Activated T-helper 17 cell treated with anti-CD3 and anti-CD28 coated beads, Interleukin-2, amount 50 U/mL, for 72 hours (primary cell): Measurements from ENCODE around the gene NCKAP5. TPM values are rescaled to one million over a fixed set of nuclear protein-coding genes. Genes with fewer than 3 reads are reported as not detected.
A peak's percentile ranks its signal among the peaks of the same experiment; 100 is the strongest.

Experiments used
- ATAC-seq: fragments of 150-1000 bp; cut with Tn5 transposase; replicated peaks from 2 replicates; pipeline ENCODE4 v1.10.0; 2021; ENCODE audit warnings: mild to moderate bottlenecking, moderate library complexity
- H3K27ac Mint-ChIP-seq: one replicate; pipeline ENCODE4 v1.8.0; 2022; ENCODE audit warnings: mixed read lengths
- H3K27me3 Mint-ChIP-seq: one replicate; pipeline ENCODE4 v1.8.0; 2022; ENCODE audit warnings: mixed read lengths
- H3K36me3 Mint-ChIP-seq: one replicate; pipeline ENCODE4 v1.8.0; 2022; ENCODE audit warnings: low read depth, mild to moderate bottlenecking, mixed read lengths
- H3K4me1 Mint-ChIP-seq: one replicate; pipeline ENCODE4 v1.8.0; 2022; ENCODE audit warnings: mixed read lengths
- H3K4me3 Mint-ChIP-seq: one replicate; pipeline ENCODE4 v1.8.0; 2022; ENCODE audit warnings: mild to moderate bottlenecking, mixed read lengths
- H3K9me3 Mint-ChIP-seq: one replicate; pipeline ENCODE4 v1.8.0; 2022; ENCODE audit warnings: mixed read lengths
- total RNA-seq, 2 donors: library from RNA; stranded (reverse); gene quantifications; one replicate each; pipeline ENCODE4 v1.2.3, GENCODE V29; 2022

The NCKAP5 gene
- total RNA-seq, 2 donors from 2014 or later = not detected

DNA sequence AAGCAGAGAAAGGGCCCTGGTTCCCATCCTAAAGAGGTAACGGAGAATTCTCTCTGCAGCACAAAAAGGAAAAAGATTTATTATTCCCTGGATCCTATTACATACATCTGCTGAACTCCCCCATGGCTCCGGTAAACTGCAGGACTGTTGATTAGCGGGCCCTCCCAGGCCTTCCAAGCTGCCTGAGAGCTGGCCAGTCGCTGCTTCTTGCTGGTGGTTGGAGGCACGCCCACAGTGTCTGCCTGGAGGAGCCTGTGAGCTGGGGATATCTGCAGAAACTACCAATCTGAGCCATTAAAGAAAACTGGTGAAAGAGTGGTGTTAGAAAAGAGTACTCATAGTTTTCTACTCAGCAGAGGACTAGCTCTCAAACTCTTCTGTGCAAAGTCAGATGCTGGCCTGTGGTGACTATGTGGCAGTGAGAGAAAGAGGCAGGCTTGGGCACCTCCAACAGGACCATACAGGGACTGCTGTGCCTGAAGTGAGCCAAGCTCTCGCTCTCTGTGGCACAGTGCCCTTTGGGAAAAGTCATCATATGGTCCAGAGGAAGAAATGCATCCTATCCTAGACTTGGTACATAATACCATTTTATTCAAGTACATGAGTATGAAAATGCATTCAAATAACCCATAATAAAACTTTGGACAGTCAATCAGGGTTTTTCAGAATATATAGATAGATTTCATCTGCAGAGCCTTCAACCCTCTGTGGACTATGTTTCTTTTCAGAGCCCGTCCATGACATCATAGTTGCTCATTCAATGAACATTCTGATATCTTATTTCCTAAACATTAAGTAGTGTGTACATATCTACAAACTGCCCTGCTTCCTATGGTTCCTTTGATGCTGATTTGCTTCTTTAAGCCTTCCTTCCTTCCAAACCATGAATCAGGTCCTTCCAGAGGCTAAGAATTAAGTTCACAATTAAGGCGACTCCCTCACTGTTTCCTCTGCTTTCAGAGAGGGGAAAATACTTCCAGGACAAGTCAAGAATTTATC, 656.2 kb downstream of the NCKAP5 start:
- no peak for ATAC-seq
- Mint-ChIP-seq H3K27ac (no peak overlapping the region), H3K9me3 (peaks cover 4% of the 10 kb centered on the region), H3K4me3 (no peak overlapping the region), H3K27me3 (no peaks in the 10 kb centered on the region), H3K4me1 (no peaks in the 10 kb centered on the region), H3K36me3 (no peaks in the 10 kb centered on the region)

DNA sequence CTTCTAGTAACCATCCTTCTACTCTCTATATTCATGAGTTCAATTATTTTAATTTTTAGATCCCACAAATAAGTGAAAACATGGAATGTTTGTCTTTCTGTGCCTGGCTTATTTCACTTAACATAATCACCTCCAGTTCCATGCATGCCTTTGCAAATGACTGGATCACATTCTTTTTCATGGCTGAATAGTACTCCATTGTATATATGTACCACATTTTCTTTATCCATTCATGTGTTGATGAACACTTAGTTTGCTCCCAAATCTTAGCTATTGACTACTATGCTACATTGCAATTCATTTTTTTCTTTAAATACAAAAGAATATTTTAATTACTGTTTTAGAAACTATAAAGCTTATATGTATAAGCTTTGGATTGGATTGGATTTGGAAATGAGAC, 657.8 kb downstream of the NCKAP5 start:
- no peak for ATAC-seq
- H3K9me3 Mint-ChIP-seq = peaks cover 7% of the 10 kb centered on the region
- H3K27me3 Mint-ChIP-seq = no peaks in the 10 kb centered on the region
- H3K4me1 Mint-ChIP-seq = no peaks in the 10 kb centered on the region
- no peak overlapping the region for H3K4me3 Mint-ChIP-seq
- H3K36me3 Mint-ChIP-seq = no peaks in the 10 kb centered on the region
- no peak overlapping the region for H3K27ac Mint-ChIP-seq

DNA sequence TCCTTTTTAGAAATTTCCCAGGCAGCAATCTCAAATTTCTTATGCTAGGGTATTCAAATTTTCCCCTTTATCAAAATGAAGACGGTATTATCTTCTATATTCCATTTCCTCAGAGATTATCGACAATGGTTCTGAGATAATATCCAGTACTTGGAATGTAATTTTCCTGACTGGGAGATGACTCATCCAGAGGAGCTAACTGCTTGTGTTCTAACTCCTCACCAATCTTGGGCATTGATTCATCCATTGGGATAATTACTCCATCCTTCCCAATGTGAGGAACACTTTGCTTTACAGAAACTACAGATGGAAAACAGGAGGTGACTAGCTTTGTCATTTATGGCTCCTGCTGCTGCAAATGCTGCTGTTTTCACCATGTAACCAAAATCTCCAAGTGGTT, 658.8 kb downstream of the NCKAP5 start:
- H3K36me3 Mint-ChIP-seq = no peaks in the 10 kb centered on the region
- no peak overlapping the region for H3K27ac Mint-ChIP-seq
- ATAC-seq = no peak
- H3K4me3 Mint-ChIP-seq = no peak overlapping the region
- H3K27me3 Mint-ChIP-seq = no peaks in the 10 kb centered on the region
- H3K4me1 Mint-ChIP-seq = no peaks in the 10 kb centered on the region
- H3K9me3 Mint-ChIP-seq = peaks cover 7% of the 10 kb centered on the region

DNA sequence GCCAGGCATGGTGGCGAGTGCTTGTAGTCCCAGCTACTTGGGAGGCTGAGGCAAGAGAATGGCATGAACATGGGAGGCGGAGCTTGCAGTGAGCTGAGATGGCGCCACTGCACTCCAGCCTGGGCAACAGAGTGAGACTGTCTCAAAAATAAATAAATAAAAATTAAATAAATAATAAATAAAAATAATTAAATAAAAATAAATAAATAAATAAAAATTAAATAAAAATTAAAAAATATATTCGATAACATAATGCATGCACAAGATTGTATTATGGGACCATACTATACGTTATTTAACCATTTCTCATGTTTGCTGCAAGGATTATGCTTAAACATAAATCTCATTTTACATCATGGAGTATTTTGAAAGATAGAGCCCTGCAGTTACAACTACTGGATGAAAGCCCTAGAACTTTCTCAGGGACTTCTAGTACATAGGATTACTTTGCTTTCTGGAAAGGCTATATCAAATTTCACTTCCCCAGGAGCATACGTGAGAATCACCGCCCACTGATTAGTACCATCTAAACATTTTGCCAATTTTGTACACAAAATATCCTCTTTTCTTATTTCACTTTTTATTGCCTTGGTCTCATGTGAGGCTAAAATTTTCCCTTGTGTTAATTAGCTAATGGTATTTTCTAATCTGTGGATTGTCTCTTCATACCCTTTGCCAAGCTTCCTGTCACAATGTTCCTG, 664.0 kb downstream of the NCKAP5 start:
- H3K36me3 Mint-ChIP-seq = no peaks in the 10 kb centered on the region
- ATAC-seq = no peak
- H3K27me3 Mint-ChIP-seq = no peaks in the 10 kb centered on the region
- no peak overlapping the region for H3K4me3 Mint-ChIP-seq
- no peak overlapping the region for H3K27ac Mint-ChIP-seq
- H3K4me1 Mint-ChIP-seq = no peaks in the 10 kb centered on the region
- peaks cover 3% of the 10 kb centered on the region for H3K9me3 Mint-ChIP-seq

DNA sequence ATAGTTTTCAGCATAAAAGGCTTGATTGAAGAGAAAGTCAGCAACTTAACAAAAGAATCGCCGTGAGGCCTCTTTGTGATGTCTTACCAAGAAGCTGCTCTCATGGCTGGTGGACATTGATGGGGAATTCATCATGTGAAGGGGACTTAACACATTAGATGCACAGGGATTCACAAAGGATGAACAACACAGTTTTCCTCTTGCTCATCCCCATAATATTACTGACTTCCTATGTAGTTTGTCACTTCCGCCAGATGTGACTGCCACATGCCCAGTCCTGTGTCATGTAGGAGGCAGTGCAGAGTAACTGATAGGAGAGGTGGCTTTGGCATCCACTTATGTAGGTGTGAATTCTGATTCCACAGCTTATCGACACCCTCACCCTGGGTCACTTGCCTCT, 665.6 kb downstream of the NCKAP5 start:
- Mint-ChIP-seq H3K27ac (no peak overlapping the region), H3K4me1 (no peaks in the 10 kb centered on the region), H3K27me3 (no peaks in the 10 kb centered on the region), H3K4me3 (no peak overlapping the region), H3K9me3 (peaks cover 3% of the 10 kb centered on the region), H3K36me3 (no peaks in the 10 kb centered on the region)
- ATAC-seq = no peak

DNA sequence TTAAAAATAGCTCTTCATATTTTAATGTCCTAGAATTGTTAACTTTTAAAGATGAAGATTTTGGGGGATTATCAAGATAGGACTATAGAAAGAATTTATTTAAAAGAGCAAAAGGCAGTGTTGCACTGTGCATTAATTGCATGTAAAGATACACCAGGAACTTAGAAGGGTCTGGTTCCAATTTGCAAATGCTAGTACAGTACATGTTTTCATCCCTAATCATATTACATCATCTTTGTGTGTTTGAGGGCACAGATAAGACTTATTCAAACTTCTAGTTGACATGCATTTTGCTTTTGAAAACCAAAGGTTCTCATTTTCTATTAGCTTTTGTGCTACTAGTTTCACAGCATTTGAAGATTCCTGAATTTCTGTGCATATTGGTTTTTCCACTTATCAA, 666.6 kb downstream of the NCKAP5 start:
- Mint-ChIP-seq H3K27ac (no peak overlapping the region), H3K9me3 (peaks cover 3% of the 10 kb centered on the region), H3K4me3 (no peak overlapping the region), H3K4me1 (no peaks in the 10 kb centered on the region), H3K36me3 (no peaks in the 10 kb centered on the region), H3K27me3 (no peaks in the 10 kb centered on the region)
- no peak for ATAC-seq

DNA sequence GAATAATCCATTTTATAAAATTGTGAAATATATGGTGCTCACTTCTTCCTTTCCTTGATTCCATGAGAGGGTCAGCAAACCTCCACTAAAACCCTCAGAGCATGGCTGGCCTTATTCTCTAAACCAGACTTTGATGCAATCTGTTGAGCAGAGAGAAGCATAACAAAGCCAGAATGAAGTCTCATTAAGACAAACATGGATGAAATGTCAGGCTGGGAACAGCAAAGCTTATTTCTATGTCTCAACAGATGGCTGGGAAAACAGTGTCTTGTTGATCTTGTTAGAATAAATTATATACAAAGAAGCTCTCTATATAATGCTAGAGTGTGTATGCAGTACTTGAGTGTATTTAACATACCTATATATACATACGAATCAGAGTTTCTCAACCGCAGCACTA, 671.2 kb downstream of the NCKAP5 start:
- no peaks in the 10 kb centered on the region for H3K36me3 Mint-ChIP-seq
- no peak for ATAC-seq
- H3K4me1 Mint-ChIP-seq = no peaks in the 10 kb centered on the region
- H3K9me3 Mint-ChIP-seq = peaks cover 4% of the 10 kb centered on the region
- no peaks in the 10 kb centered on the region for H3K27me3 Mint-ChIP-seq
- no peak overlapping the region for H3K4me3 Mint-ChIP-seq
- H3K27ac Mint-ChIP-seq = no peak overlapping the region

DNA sequence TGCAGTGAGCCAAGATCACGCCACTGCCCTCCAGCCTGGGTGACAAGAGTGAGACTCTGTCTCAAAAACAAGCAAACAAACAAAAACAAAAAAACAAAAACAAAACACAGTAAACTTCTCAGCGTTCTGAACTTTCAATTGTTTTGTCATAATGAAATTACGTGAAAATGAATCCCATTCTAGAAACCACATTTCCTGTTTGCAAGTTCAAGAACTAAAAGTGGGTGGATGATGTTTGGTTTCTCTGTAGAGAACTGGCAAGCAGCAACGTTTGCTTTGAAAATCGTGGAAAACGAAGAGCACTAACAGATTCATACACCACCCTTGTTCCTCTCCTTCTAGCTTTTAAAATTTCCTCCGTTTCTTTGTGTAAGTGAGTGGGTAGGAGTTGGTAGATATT, 672.2 kb downstream of the NCKAP5 start:
- Mint-ChIP-seq H3K4me3 (no peak overlapping the region), H3K4me1 (no peaks in the 10 kb centered on the region), H3K9me3 (peaks cover 8% of the 10 kb centered on the region), H3K36me3 (no peaks in the 10 kb centered on the region), H3K27ac (no peak overlapping the region), H3K27me3 (no peaks in the 10 kb centered on the region)
- ATAC-seq = peak; percentile 55

DNA sequence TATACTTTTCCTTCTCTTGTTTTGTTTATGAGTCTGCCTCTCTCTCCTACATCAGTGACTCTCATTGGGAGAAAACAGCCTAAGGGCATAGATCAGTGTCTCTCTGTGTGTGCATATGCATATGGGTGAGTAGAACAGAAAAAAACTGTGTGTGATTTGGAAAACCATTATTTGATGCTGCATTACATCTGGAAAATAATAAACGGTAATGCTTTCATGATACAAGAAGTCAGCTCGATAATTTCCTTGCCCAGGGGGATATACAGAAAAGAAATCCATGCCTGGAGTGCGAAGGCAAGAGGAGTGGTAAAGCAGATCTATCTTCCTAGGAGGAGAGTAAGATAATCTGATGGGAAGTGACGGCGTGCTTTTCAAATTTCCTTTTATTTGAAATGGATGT, 676.8 kb downstream of the NCKAP5 start:
- no peak overlapping the region for H3K27ac Mint-ChIP-seq
- no peaks in the 10 kb centered on the region for H3K36me3 Mint-ChIP-seq
- no peaks in the 10 kb centered on the region for H3K4me1 Mint-ChIP-seq
- ATAC-seq = no peak
- no peaks in the 10 kb centered on the region for H3K27me3 Mint-ChIP-seq
- no peak overlapping the region for H3K4me3 Mint-ChIP-seq
- peaks cover 19% of the 10 kb centered on the region for H3K9me3 Mint-ChIP-seq

DNA sequence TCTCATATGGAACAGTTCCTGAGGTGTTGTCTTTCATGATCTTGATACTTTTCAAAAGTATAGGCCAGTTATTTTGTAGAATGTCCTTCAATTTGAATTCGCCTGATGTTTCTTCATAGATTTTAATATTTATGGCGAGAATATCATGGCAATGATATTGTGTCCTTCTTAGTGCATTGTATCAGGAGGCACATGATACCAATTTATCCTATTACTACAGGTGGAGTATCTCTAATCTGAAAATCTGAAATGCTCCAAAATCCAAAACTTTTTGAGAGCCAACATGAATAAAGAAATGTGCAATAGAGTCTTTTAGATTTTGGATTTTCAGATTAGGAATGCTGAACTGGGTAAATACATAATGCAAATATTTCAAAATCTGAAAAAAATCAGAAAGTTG, 681.7 kb downstream of the NCKAP5 start:
- Mint-ChIP-seq H3K36me3 (no peaks in the 10 kb centered on the region), H3K27me3 (no peaks in the 10 kb centered on the region), H3K4me3 (no peak overlapping the region), H3K27ac (no peak overlapping the region), H3K4me1 (no peaks in the 10 kb centered on the region), H3K9me3 (peaks cover 25% of the 10 kb centered on the region)
- no peak for ATAC-seq

DNA sequence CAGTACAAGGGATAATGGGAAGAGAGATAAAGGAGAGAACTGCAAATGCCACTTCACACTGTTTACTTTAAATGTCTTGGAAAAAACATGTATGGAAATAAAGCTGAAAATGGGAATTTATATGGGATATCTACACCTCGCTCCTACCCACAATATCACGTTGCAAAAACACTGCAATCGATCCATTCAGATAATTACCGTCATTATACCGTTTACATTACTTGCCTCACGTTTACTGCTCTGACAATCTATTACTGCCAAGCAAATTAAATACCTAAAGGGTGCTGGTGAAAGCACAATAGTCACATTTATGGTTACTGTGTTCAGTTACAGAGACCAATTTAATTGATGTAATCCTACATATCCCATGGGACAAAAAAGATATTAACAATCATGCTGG, 683.6 kb downstream of the NCKAP5 start:
- no peak for ATAC-seq
- Mint-ChIP-seq H3K4me3 (no peak overlapping the region), H3K9me3 (peaks cover 22% of the 10 kb centered on the region), H3K27me3 (no peaks in the 10 kb centered on the region), H3K27ac (no peak overlapping the region), H3K36me3 (no peaks in the 10 kb centered on the region), H3K4me1 (no peaks in the 10 kb centered on the region)

DNA sequence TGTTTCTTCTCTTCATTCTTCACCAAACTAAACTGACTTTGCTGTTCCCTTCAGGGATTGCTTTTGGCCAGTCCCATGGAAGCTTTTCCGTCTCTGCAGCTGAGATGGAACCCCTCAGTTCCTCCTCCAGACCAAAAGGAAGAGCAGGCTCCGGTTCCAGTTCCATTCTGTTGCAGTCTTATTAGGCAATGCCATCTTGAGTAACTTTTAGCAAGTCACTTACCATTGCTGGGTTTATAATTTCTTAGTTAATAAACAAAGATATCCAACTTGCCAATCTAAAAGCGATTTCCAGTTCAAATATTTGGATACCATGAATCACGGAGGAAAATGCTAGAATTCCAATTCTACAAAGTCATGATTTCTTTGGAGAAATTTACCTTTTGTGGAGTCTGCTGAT, 684.0 kb downstream of the NCKAP5 start:
- peaks cover 20% of the 10 kb centered on the region for H3K9me3 Mint-ChIP-seq
- no peaks in the 10 kb centered on the region for H3K36me3 Mint-ChIP-seq
- H3K27ac Mint-ChIP-seq = no peak overlapping the region
- no peaks in the 10 kb centered on the region for H3K27me3 Mint-ChIP-seq
- H3K4me1 Mint-ChIP-seq = no peaks in the 10 kb centered on the region
- H3K4me3 Mint-ChIP-seq = no peak overlapping the region
- no peak for ATAC-seq

DNA sequence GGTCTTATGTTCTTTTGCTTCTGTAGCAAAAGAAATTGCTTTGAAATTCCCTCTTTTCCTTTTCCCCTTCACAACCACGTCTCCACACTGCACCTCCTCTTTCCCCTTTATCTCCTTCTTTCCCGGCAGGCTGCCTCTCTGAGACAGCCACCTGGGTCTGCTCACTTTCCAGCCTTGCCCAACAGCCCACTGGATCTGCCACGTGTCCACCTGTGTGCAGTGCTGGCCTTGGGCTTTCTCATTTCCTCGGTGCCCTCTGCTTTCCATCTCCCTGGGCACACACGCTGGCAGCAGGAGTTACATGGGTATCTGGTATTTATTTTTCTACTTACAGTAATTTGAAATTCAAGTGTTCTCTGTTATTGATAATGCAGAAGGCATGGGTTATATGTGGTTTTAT, 684.8 kb downstream of the NCKAP5 start:
- Mint-ChIP-seq H3K4me1 (no peaks in the 10 kb centered on the region), H3K27ac (no peak overlapping the region), H3K27me3 (no peaks in the 10 kb centered on the region), H3K4me3 (no peak overlapping the region), H3K36me3 (no peaks in the 10 kb centered on the region), H3K9me3 (peaks cover 15% of the 10 kb centered on the region)
- no peak for ATAC-seq

DNA sequence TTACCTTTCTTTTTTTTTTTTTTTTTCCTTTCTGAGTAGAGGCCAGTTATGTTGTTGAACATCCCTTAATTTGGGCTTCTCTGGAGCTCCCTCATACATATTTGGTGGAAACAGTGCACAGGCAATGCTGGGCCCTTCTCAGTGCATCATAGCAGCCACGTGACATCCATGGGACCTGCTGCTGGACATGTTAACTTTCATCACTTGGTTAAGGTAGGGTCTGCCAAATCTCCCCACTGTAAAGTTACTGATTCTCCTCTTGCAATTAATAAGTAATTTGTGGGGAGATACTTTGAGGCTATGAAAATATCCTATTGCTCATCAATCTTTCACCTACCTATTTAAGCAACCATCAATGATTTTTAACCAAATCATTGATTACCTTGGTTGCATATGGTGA, 686.7 kb downstream of the NCKAP5 start:
- Mint-ChIP-seq H3K27me3 (no peaks in the 10 kb centered on the region), H3K4me3 (no peak overlapping the region), H3K4me1 (no peaks in the 10 kb centered on the region), H3K36me3 (no peaks in the 10 kb centered on the region), H3K9me3 (peaks cover 16% of the 10 kb centered on the region), H3K27ac (no peak overlapping the region)
- ATAC-seq = no peak

DNA sequence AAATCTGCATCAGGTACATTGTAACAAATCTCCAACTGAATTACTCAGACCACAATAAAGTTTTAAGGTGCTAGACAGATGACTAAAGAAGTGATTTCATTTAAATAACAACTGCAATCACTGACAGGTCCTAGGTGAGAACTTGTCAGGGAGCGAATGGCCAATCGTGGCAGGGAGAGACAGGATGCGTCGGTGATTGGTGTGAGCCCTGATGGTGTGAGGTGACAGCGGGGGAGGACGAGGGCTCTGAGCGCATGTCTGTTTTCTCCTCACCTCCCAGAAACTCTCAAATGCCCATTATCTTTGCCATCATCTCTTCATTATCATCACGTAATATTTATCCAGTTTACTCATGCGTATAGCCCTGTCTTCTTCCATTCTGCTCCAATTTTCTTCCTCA, 690.3 kb downstream of the NCKAP5 start:
- H3K27ac Mint-ChIP-seq = no peak overlapping the region
- peaks cover 11% of the 10 kb centered on the region for H3K9me3 Mint-ChIP-seq
- no peaks in the 10 kb centered on the region for H3K4me1 Mint-ChIP-seq
- no peak for ATAC-seq
- H3K27me3 Mint-ChIP-seq = no peaks in the 10 kb centered on the region
- no peaks in the 10 kb centered on the region for H3K36me3 Mint-ChIP-seq
- no peak overlapping the region for H3K4me3 Mint-ChIP-seq
